Measurements from ENCODE around the gene RHOC.

Gene RHOC

GRCh38 chr1:112676543-112676942 lies 30.4 kb downstream of the RHOC start:
- FAIRE-seq = no peak

GRCh38 chr1:112675728-112676381 lies 31.1 kb downstream of the RHOC start:
- FAIRE-seq = no peak

GRCh38 chr1:112674986-112675727 lies 31.8 kb downstream of the RHOC start:
- FAIRE-seq = no peak

- no peak for FAIRE-seq
Observed at GRCh38 chr1:112674440-112674985, 32.4 kb downstream of the RHOC start, which contains the start of gene MOV10. Gene MOV10, plus strand, starts transcription at chr1:112674659. Its CDS starts 254 bp downstream, at chr1:112674913.

- no peak for FAIRE-seq
Observed at GRCh38 chr1:112673592-112674439, 33.1 kb downstream of the RHOC start.

- FAIRE-seq = no peak
Observed at GRCh38 chr1:112672842-112673241, 34.1 kb downstream of the RHOC start.

- no peak for FAIRE-seq
Observed at GRCh38 chr1:112672009-112672408, 34.9 kb downstream of the RHOC start.

- FAIRE-seq = no peak
Observed at GRCh38 chr1:112666946-112667345, 40.0 kb downstream of the RHOC start.

GRCh38 chr1:112665857-112666256 lies 41.1 kb downstream of the RHOC start:
- no peak for FAIRE-seq

GRCh38 chr1:112651205-112651604 lies 55.7 kb downstream of the RHOC start:
- FAIRE-seq = no peak
